ENCODE data around the gene NKX6-1.

- no peak for TF ChIP-seq CTCF (IDR thresholded peaks at IDR 0.05; ENCODE audit: poor library complexity, severe bottlenecking)
- TF ChIP-seq RAD21 (conservative IDR thresholded peaks at IDR 0.05) = peak; percentile 18
Measured at GRCh38 chr4:84479663-84480062, 19.4 kb downstream of the NKX6-1 start.
